Measurements from ENCODE around the gene NXF1. TPM values are rescaled to one million over a fixed set of nuclear protein-coding genes. Genes with fewer than 3 reads are reported as not detected.
A peak's percentile ranks its signal among the peaks of the same experiment; 100 is the strongest.

NXF1 gene
- total and polyA plus RNA-seq, 2 of the 13 experiments (the other 11 are each of a cell fraction or from before 2014, with no cell fraction given), result 30.4 to 30.9 TPM

DNA sequence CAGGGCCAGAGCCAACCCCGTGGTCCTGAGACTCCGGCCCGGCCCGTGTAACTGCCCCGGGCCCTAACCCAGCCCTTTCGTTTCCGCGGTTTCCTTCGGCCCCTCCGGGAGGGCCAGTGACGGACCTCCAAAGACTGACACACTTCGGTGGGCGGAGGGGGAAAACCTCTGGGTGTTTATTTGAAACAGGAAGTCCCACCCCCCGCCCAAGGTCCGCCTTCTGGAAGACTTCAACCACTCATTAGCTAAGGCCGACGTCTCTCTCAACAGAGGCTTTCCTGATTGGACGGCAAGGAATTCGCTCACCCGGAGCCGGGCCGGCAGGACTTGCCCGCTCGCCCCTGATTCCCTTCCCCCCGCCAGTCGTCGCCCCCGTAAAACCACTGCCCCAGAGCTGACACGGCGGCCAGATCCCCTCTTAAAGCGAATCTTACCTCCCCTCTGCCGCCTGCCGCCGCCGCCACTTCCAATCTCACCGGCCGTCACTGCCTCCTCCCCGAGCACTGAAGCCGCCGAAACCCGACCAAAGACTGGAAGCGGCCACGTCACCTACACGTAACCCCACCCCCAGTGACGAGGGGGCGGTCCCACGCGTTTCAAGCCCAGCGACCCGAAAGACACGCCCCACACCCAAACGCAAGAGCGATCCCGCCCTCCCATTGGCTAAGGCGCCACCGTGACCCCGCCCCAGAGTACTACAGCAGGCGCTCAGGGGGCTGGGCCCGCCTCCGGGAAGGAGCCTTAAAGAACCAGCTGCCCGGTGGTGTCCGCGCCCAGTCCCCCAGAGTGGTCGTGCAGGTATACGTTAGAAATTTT lies 26.5 kb upstream of the NXF1 start, which contains the start of gene STX5 (continued):
- TF ChIP-seq, protein P1, sequence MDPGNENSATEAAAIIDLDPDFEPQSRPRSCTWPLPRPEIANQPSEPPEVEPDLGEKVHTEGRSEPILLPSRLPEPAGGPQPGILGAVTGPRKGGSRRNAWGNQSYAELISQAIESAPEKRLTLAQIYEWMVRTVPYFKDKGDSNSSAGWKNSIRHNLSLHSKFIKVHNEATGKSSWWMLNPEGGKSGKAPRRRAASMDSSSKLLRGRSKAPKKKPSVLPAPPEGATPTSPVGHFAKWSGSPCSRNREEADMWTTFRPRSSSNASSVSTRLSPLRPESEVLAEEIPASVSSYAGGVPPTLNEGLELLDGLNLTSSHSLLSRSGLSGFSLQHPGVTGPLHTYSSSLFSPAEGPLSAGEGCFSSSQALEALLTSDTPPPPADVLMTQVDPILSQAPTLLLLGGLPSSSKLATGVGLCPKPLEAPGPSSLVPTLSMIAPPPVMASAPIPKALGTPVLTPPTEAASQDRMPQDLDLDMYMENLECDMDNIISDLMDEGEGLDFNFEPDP (CRISPR knock-in tag; conservative IDR thresholded peaks at IDR 0.05), result no peak
- TF ChIP-seq, protein P2, sequence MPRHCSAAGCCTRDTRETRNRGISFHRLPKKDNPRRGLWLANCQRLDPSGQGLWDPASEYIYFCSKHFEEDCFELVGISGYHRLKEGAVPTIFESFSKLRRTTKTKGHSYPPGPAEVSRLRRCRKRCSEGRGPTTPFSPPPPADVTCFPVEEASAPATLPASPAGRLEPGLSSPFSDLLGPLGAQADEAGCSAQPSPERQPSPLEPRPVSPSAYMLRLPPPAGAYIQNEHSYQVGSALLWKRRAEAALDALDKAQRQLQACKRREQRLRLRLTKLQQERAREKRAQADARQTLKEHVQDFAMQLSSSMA (CRISPR knock-in tag; IDR thresholded peaks at IDR 0.05), result 0 out of 2 replicates have a peak, but pooled peaks have one; percentile 46
- TF ChIP-seq KDM4B (CRISPR knock-in tag; IDR thresholded peaks at IDR 0.05), result peak; percentile 38; the same call in 1 of the 2 replicates
- TF ChIP-seq, protein P3, sequence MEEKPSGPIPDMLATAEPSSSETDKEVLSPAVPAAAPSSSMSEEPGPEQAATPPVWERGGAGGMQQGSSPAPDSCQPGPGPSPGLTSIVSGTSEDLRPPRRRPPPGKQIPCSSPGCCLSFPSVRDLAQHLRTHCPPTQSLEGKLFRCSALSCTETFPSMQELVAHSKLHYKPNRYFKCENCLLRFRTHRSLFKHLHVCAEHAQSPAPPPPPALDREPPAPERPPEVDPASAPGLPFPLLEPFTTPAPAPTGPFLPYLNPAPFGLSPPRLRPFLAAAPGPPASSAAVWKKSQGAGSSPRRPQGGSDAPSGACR (CRISPR knock-in tag; IDR thresholded peaks at IDR 0.05), result peak; percentile 64; the same call in 1 of the 2 replicates
- TF ChIP-seq HIVEP1 (CRISPR knock-in tag; IDR thresholded peaks at IDR 0.05), result peak; percentile 80
- peak; percentile 85 for TF ChIP-seq ARID4A (CRISPR knock-in tag; IDR thresholded peaks at IDR 0.05; ENCODE audit: borderline replicate concordance)
- TF ChIP-seq NFIC (IDR thresholded peaks at IDR 0.05; ENCODE audit: low read length), result no peak
- TF ChIP-seq, protein P4, sequence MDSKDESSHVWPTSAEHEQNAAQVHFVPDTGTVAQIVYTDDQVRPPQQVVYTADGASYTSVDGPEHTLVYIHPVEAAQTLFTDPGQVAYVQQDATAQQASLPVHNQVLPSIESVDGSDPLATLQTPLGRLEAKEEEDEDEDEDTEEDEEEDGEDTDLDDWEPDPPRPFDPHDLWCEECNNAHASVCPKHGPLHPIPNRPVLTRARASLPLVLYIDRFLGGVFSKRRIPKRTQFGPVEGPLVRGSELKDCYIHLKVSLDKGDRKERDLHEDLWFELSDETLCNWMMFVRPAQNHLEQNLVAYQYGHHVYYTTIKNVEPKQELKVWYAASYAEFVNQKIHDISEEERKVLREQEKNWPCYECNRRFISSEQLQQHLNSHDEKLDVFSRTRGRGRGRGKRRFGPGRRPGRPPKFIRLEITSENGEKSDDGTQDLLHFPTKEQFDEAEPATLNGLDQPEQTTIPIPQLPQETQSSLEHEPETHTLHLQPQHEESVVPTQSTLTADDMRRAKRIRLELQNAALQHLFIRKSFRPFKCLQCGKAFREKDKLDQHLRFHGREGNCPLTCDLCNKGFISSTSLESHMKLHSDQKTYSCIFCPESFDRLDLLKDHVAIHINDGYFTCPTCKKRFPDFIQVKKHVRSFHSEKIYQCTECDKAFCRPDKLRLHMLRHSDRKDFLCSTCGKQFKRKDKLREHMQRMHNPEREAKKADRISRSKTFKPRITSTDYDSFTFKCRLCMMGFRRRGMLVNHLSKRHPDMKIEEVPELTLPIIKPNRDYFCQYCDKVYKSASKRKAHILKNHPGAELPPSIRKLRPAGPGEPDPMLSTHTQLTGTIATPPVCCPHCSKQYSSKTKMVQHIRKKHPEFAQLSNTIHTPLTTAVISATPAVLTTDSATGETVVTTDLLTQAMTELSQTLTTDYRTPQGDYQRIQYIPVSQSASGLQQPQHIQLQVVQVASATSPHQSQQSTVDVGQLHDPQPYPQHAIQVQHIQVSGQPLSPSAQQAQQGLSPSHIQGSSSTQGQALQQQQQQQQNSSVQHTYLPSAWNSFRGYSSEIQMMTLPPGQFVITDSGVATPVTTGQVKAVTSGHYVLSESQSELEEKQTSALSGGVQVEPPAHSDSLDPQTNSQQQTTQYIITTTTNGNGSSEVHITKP (CRISPR knock-in tag; IDR thresholded peaks at IDR 0.05; ENCODE audit: low read depth), result peak; percentile 71; the same call in 1 of the 2 replicates
- TF ChIP-seq, protein P5, sequence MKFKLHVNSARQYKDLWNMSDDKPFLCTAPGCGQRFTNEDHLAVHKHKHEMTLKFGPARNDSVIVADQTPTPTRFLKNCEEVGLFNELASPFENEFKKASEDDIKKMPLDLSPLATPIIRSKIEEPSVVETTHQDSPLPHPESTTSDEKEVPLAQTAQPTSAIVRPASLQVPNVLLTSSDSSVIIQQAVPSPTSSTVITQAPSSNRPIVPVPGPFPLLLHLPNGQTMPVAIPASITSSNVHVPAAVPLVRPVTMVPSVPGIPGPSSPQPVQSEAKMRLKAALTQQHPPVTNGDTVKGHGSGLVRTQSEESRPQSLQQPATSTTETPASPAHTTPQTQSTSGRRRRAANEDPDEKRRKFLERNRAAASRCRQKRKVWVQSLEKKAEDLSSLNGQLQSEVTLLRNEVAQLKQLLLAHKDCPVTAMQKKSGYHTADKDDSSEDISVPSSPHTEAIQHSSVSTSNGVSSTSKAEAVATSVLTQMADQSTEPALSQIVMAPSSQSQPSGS (CRISPR knock-in tag; IDR thresholded peaks at IDR 0.05), result peak; percentile 60
- 0 out of 2 replicates have a peak, but pooled peaks have one; percentile 5 for TF ChIP-seq ZNF782 (CRISPR knock-in tag; IDR thresholded peaks at IDR 0.05; ENCODE audit: borderline replicate concordance)
- TF ChIP-seq ZNF430 (CRISPR knock-in tag; IDR thresholded peaks at IDR 0.05), result peak; percentile 67
- no peak for TF ChIP-seq E2F1 (CRISPR knock-in tag; IDR thresholded peaks at IDR 0.05)
